Keratinocyte (primary cell): ENCODE results near the gene PREP. TPM values are rescaled to one million over a fixed set of nuclear protein-coding genes. Genes with fewer than 3 reads are reported as not detected.

Experiments
- DNase-seq: peaks from one replicate; pipeline ENCODE4 v3.0.0-alpha.2; 2011; ENCODE audit warnings: low read depth, missing footprints, low spot score
- FAIRE-seq: peaks from 2 replicates; lab custom pipeline; 2011; peaks lifted over from hg19 to GRCh38; lab: Jason Lieb, UNC
- H2AFZ ChIP-seq: 2 replicates; pipeline ENCODE4 v1.6.0; 2012; ENCODE audit warnings: low read length, control low read depth, inconsistent platforms; ENCODE audit not compliant: control insufficient read depth
- H3K27ac ChIP-seq: 2 replicates; pipeline ENCODE4 v1.5.1; 2011; ENCODE audit warnings: low read length; ENCODE audit not compliant: control insufficient read depth, insufficient read depth
- H3K27me3 ChIP-seq: 3 replicates; pipeline ENCODE4 v1.6.0; 2011; ENCODE audit warnings: low read length; ENCODE audit not compliant: control insufficient read depth, insufficient read depth; ENCODE audit errors: extremely low read depth
- H3K36me3 ChIP-seq, 2 experiments: 2 replicates in 1 of 2; 3 replicates in 1 of 2; pipeline ENCODE4 v1.5.1; 2011; ENCODE audit warnings: low read length in 2 of 2, mild to moderate bottlenecking in 1 of 2; ENCODE audit not compliant: control insufficient read depth in 2 of 2, insufficient read depth in 2 of 2; ENCODE audit errors: extremely low read depth in 1 of 2
- H3K4me1 ChIP-seq: 3 replicates; pipeline ENCODE4 v1.5.1; 2011; ENCODE audit warnings: low read length; ENCODE audit not compliant: control insufficient read depth, insufficient read depth; ENCODE audit errors: extremely low read depth
- H3K4me2 ChIP-seq: 3 replicates; pipeline ENCODE4 v1.6.0; 2011; ENCODE audit warnings: low read depth, low read length; ENCODE audit not compliant: control insufficient read depth, insufficient read depth; ENCODE audit errors: extremely low read depth
- H3K4me3 ChIP-seq, 3 experiments: fragments of 200-600 bp in 1 of 3; sonication (generic) in 1 of 3; 2 replicates in 2 of 3; 3 replicates in 1 of 3; pipeline ENCODE4 v1.5.1; 2011 to 2016; ENCODE audit warnings: low read length in 3 of 3, mild to moderate bottlenecking in 3 of 3, control low read depth in 2 of 3, inconsistent platforms in 1 of 3, low read depth in 1 of 3, mixed read lengths in 1 of 3, mixed run types in 1 of 3, moderate library complexity in 1 of 3; ENCODE audit not compliant: control insufficient read depth in 2 of 3, insufficient read depth in 2 of 3; ENCODE audit errors: extremely low read depth in 1 of 3
- H3K79me2 ChIP-seq: 2 replicates; pipeline ENCODE4 v1.6.0; 2012; ENCODE audit warnings: low read length; ENCODE audit not compliant: control insufficient read depth, insufficient read depth
- H3K9ac ChIP-seq: 3 replicates; pipeline ENCODE4 v1.6.0; 2011; ENCODE audit warnings: low read length; ENCODE audit not compliant: control insufficient read depth, insufficient read depth; ENCODE audit errors: extremely low read depth
- H3K9me1 ChIP-seq: 3 replicates; pipeline ENCODE4 v1.6.0; 2011; ENCODE audit warnings: low read length; ENCODE audit not compliant: control insufficient read depth, insufficient read depth; ENCODE audit errors: extremely low read depth
- H3K9me3 ChIP-seq: 2 replicates; pipeline ENCODE4 v1.5.1; 2012; ENCODE audit warnings: low read depth, low read length; ENCODE audit not compliant: control insufficient read depth
- H4K20me1 ChIP-seq: 3 replicates; pipeline ENCODE4 v1.6.0; 2011; ENCODE audit warnings: low read length; ENCODE audit not compliant: control insufficient read depth, insufficient read depth; ENCODE audit errors: extremely low read depth
- CTCF ChIP-seq, 3 experiments: IDR thresholded peaks in 1 of 3; conservative IDR thresholded peaks in 1 of 3; optimal IDR thresholded peaks in 1 of 3; 2 replicates in 2 of 3; 3 replicates in 1 of 3; pipeline versions ENCODE3 to v1.5.1; 2011; ENCODE audit warnings: low read length in 3 of 3, mild to moderate bottlenecking in 3 of 3, moderate library complexity in 2 of 3, control low read depth in 1 of 3, inconsistent platforms in 1 of 3; ENCODE audit not compliant: insufficient read depth in 2 of 3; ENCODE audit errors: extremely low read depth in 1 of 3
- EZH2 ChIP-seq: IDR thresholded peaks from one replicate; pipeline ENCODE4 v1.6.1; 2012; ENCODE audit warnings: inconsistent platforms, mild to moderate bottlenecking, low read length, moderate library complexity
- dilution Hi-C: fragments of 300-500 bp; cut with MboI; formaldehyde crosslinking; loops from one replicate; pipeline ENCODE4 v1.7.0; 2020; ENCODE audit warnings: low sequenced_read_pairs; ENCODE audit not compliant: extremely low pct_ligation_motif_present
- polyA plus RNA-seq, 5 experiments: library from polyadenylated mRNA; depleted of rRNA in 3 of 5; stranded (reverse) in 3 of 5; stranded (forward) in 1 of 5; unstranded in 1 of 5; fragments of >200 nt; gene quantifications; 1 replicate in 1 of 5; 2 replicates in 3 of 5; 3 replicates in 1 of 5; pipeline versions ENCODE4 v1.2.1 to v1.2.3, GENCODE V29; 2011 to 2012; ENCODE audit warnings: missing spikeins in 2 of 5, low read depth in 1 of 5, low replicate concordance in 1 of 5

The PREP gene
- polyA plus RNA-seq, 1 donor (not counting 4 experiments of a cell fraction or from before 2014, with no cell fraction given), result 48.3 TPM

GRCh38 chr6:105400501-105400900 is 2.4 kb downstream of the PREP start:
- H3K79me2 ChIP-seq, result peaks cover 57% of the 10 kb centered on the region
- TF ChIP-seq CTCF (optimal IDR thresholded peaks at IDR 0.05 in 1 of 3, IDR thresholded peaks at IDR 0.05 in 1 of 3, conservative IDR thresholded peaks at IDR 0.05 in 1 of 3; ENCODE audit: extremely low read depth in 1 of 3, insufficient read depth in 2 of 3, low read length in 3 of 3) (no peak), EZH2 (no peak)
- H3K4me3 ChIP-seq, result no peak overlapping the region
- FAIRE-seq, result no peak
- H3K27me3 ChIP-seq, result no peaks in the 10 kb centered on the region
- H3K9me3 ChIP-seq, result no peaks in the 10 kb centered on the region
- peaks cover 3 to 5% of the 10 kb centered on the region in 2 experiments for H3K36me3 ChIP-seq
- no peak overlapping the region for H3K9ac ChIP-seq
- H3K9me1 ChIP-seq, result peaks cover 3% of the 10 kb centered on the region
- peaks cover 42% of the 10 kb centered on the region for H3K4me1 ChIP-seq
- H4K20me1 ChIP-seq, result no peaks in the 10 kb centered on the region
- dilution Hi-C loops, result loop anchor here (25.0 kb wide), 1 partner anchor 313 kb away; no protein-coding TSS in a partner anchor
- H3K27ac ChIP-seq, result no peak overlapping the region
- H2AFZ ChIP-seq, result no peak overlapping the region
- peak overlapping the region; percentile 78 for H3K4me2 ChIP-seq
- DNase-seq, result no peak

- Histone ChIP-seq H3K9me3 (no peaks in the 10 kb centered on the region), H3K4me1 (peaks cover 45% of the 10 kb centered on the region), H3K27ac (no peak overlapping the region), H3K9ac (no peak overlapping the region), H3K4me2 (no peak overlapping the region), H3K36me3 (peaks cover 6 to 7% of the 10 kb centered on the region in 2 experiments), H4K20me1 (no peaks in the 10 kb centered on the region), H3K4me3 (no peak overlapping the region), H3K9me1 (peaks cover 3% of the 10 kb centered on the region), H3K79me2 (peaks cover 61% of the 10 kb centered on the region), H2AFZ (no peak overlapping the region), H3K27me3 (no peaks in the 10 kb centered on the region)
- TF ChIP-seq CTCF (optimal IDR thresholded peaks at IDR 0.05 in 1 of 3, IDR thresholded peaks at IDR 0.05 in 1 of 3, conservative IDR thresholded peaks at IDR 0.05 in 1 of 3; ENCODE audit: extremely low read depth in 1 of 3, insufficient read depth in 2 of 3, low read length in 3 of 3), result no peak
- no peak for TF ChIP-seq EZH2
- dilution Hi-C loops, result no loop called here
- DNase-seq, result no peak
- no peak for FAIRE-seq
These were observed 4.0 kb downstream of the PREP start for GRCh38 chr6:105398859-105399258.
